Neural crest cell (in vitro differentiated cells): ENCODE measurements around the gene WDR27. TPM values are rescaled to one million over a fixed set of nuclear protein-coding genes. Genes with fewer than 3 reads are reported as not detected.
"Not testable (repeated sequence)": the region's sequence is repeated elsewhere in the genome, so short reads cannot be mapped to it uniquely, and the experiment has no call there.

ENCODE experiments used
- DNase-seq: peaks from one replicate; pipeline ENCODE4 v3.0.0; 2021; ENCODE audit warnings: low read depth, mixed read lengths, low spot score
- H3K27ac Mint-ChIP-seq: one replicate; pipeline ENCODE4 v1.8.0; 2021; ENCODE audit warnings: mild to moderate bottlenecking, mixed read lengths; ENCODE audit not compliant: unreplicated experiment
- H3K27me3 Mint-ChIP-seq: 2 replicates; pipeline ENCODE4 v1.8.0; 2021; ENCODE audit warnings: low read depth, mild to moderate bottlenecking, mixed read lengths
- H3K36me3 Mint-ChIP-seq: 2 replicates; pipeline ENCODE4 v1.8.0; 2021; ENCODE audit warnings: low read depth, mild to moderate bottlenecking, mixed read lengths
- H3K4me1 Mint-ChIP-seq: 2 replicates; pipeline ENCODE4 v1.8.0; 2021; ENCODE audit warnings: mixed read lengths
- H3K4me3 Mint-ChIP-seq: one replicate; pipeline ENCODE4 v1.8.0; 2021; ENCODE audit warnings: mild to moderate bottlenecking, mixed read lengths
- H3K9me3 Mint-ChIP-seq: 2 replicates; pipeline ENCODE4 v1.8.0; 2021; ENCODE audit warnings: mixed read lengths
- total RNA-seq: library from RNA; stranded (reverse); gene quantifications from 2 replicates; pipeline ENCODE4 v1.2.1, GENCODE V29; 2021
- TF ChIP-seq, protein P1 (sequence below): fragments of 200-600 bp; sonication (generic); conservative IDR thresholded peaks from 2 replicates; pipeline ENCODE4 v1.5.0; 2021; ENCODE audit warnings: antibody characterized with exemption, mild to moderate bottlenecking

WDR27 gene
- total RNA-seq, 1 donor from 2014 or later: 103 TPM

DNA sequence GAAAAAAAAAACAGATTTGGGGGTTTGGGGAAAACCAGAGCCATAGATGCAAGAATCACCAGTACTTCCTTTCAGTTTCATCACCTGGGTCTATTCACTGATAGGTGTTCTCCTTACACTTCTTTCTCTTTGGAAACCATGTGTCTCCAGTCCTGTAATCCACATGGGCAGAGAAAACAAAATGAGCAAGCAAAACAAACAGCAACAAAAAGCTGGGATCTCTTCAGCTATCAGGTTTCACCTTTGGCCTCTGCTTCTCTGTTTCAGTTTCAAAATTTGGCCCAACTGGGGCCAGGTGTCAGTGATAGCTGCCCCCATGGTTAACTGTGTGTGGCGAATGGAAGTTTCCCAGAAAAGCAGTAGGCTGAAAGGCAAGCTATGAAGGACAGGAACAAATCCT lies 228.2 kb downstream of the WDR27 start:
- DNase-seq: no peak
- Mint-ChIP-seq H3K27ac (no peak overlapping the region), H3K4me3 (no peak overlapping the region), H3K27me3 (no peaks in the 10 kb centered on the region), H3K9me3 (peaks cover 14% of the 10 kb centered on the region), H3K36me3 (peaks cover 28% of the 10 kb centered on the region), H3K4me1 (no peaks in the 10 kb centered on the region)
- TF ChIP-seq, protein P1, sequence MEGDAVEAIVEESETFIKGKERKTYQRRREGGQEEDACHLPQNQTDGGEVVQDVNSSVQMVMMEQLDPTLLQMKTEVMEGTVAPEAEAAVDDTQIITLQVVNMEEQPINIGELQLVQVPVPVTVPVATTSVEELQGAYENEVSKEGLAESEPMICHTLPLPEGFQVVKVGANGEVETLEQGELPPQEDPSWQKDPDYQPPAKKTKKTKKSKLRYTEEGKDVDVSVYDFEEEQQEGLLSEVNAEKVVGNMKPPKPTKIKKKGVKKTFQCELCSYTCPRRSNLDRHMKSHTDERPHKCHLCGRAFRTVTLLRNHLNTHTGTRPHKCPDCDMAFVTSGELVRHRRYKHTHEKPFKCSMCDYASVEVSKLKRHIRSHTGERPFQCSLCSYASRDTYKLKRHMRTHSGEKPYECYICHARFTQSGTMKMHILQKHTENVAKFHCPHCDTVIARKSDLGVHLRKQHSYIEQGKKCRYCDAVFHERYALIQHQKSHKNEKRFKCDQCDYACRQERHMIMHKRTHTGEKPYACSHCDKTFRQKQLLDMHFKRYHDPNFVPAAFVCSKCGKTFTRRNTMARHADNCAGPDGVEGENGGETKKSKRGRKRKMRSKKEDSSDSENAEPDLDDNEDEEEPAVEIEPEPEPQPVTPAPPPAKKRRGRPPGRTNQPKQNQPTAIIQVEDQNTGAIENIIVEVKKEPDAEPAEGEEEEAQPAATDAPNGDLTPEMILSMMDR: no peak

DNA sequence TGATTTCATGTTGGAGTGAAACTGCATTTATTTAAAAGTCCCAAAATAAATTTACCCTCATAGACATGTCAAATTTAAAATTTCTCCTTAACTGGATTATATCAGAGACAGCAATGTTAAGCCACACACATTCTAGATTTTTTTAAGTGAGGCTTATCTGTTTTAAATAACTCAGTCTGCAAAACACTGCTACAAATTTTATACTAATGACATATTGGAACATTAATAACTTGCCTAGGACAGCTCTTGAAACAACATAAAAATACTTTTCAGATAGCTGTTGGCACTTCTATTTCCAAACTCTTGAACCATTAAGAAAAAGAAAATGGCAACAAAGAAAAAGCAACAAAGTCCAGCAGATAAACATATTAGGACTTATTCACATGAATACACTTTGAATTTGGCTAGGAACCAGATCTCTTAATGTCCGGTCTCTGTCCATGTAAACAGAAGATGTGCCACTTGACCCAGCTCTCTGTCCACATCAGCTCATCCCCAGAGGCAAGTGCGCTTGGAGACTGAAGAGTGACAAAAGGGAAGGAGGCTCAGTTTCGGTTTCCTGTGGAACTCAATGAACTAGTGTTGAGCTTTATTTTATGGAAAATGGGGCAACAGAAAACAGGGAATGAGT lies 228.9 kb downstream of the WDR27 start:
- no peak for DNase-seq
- no peaks in the 10 kb centered on the region for H3K4me1 Mint-ChIP-seq
- no peaks in the 10 kb centered on the region for H3K27me3 Mint-ChIP-seq
- no peak overlapping the region for H3K27ac Mint-ChIP-seq
- no peak overlapping the region for H3K4me3 Mint-ChIP-seq
- TF ChIP-seq, protein P1: no peak
- H3K36me3 Mint-ChIP-seq: peaks cover 32% of the 10 kb centered on the region
- H3K9me3 Mint-ChIP-seq: peaks cover 18% of the 10 kb centered on the region

DNA sequence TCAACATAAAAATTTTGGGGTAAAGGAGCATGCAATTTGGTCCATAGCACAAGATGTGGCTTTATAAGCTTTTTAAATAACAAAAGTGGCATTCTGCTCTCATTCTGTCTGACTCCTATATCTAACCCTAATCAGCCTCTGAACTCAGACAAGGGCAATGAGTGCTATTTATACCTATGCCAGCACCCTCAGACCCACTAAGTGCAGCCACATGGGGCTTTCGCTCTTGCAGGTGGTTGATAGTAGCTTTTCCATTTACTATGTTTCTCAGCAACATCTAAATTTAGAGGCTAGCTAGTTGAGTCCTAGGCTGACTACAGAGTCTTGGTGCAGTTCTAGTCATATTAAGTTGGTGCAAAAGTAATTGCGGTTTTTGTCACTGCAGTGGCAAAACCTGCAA lies 231.0 kb downstream of the WDR27 start:
- H3K36me3 Mint-ChIP-seq: peaks cover 42% of the 10 kb centered on the region
- H3K27me3 Mint-ChIP-seq: no peaks in the 10 kb centered on the region
- TF ChIP-seq, protein P1: no peak
- H3K4me3 Mint-ChIP-seq: no peak overlapping the region
- peaks cover 21% of the 10 kb centered on the region for H3K9me3 Mint-ChIP-seq
- H3K27ac Mint-ChIP-seq: no peak overlapping the region
- no peak for DNase-seq
- H3K4me1 Mint-ChIP-seq: no peaks in the 10 kb centered on the region

DNA sequence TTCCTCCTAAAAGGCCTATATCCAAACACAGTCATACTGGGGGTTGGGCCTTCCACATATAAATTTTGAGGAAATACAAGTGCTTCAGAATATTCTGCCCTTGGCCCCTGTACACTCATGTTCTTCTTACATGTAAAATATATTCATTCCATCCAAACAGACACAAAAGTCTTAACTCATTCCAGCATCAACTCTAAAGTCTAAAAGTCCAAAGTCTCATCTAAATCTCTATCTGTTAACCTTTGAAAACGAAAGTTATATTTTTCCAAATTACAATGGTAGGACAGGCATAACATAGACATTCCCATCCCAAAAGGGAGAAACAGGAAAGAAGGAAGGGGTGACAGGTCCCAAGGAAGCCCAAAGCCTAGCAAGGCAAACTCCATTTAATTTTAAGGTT lies 232.8 kb downstream of the WDR27 start:
- H3K9me3 Mint-ChIP-seq: peaks cover 22% of the 10 kb centered on the region
- no peak overlapping the region for H3K4me3 Mint-ChIP-seq
- H3K4me1 Mint-ChIP-seq: no peaks in the 10 kb centered on the region

DNA sequence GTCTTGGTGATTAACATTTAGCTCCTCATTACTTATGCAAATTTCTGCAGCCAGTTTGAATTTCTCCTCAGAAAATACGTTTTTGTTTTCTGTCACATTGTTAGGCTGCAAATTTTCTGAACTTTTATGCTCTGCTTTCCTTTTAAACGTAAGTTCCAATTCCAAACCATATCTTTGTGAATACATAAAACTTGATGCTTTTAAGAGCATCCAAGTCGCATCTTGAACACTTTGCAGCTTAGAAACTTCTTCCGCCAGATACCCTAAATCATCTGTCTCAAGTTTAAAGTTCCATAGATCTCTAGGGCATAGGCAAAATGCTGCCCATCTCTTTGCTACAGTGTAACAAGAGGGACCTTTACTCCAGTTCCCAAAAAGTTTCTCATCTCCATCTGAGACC lies 234.1 kb downstream of the WDR27 start:
- H3K27me3 Mint-ChIP-seq, DNase-seq, H3K27ac Mint-ChIP-seq, H3K4me3 Mint-ChIP-seq, H3K4me1 Mint-ChIP-seq: not testable (repeated sequence)
- Mint-ChIP-seq H3K9me3 (peaks cover 22% of the 10 kb centered on the region), H3K36me3 (peaks cover 34% of the 10 kb centered on the region)

More for the DNA sequence above, 232.8 kb downstream of the WDR27 start:
- H3K36me3 Mint-ChIP-seq: peaks cover 43% of the 10 kb centered on the region
- DNase-seq: no peak
- no peak overlapping the region for H3K27ac Mint-ChIP-seq
- TF ChIP-seq, protein P1: no peak
- no peaks in the 10 kb centered on the region for H3K27me3 Mint-ChIP-seq

DNA sequence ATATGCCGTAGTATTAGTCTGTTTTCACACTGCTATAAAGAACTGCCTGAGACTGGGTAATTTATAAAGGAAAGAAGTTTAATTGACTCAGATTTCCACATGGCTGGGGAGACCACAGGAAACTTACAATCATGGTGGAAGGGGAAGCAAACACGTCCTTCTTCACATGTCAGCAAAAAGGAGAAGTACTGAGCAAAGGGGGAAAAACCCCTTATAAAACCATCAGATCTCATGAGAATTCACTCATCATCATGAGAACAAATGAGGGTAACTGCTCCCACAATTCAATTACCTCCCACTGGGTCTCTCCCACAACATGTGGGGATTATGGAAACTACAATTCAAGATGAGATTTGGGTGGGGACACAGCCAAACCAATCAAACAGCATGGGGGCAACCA lies 235.6 kb downstream of the WDR27 start:
- not testable (repeated sequence) for H3K4me3 Mint-ChIP-seq, DNase-seq, H3K4me1 Mint-ChIP-seq, H3K27ac Mint-ChIP-seq, H3K27me3 Mint-ChIP-seq
- H3K36me3 Mint-ChIP-seq: peaks cover 32% of the 10 kb centered on the region
- peaks cover 22% of the 10 kb centered on the region for H3K9me3 Mint-ChIP-seq
